ENCODE results near the gene SPATA9.

DNA sequence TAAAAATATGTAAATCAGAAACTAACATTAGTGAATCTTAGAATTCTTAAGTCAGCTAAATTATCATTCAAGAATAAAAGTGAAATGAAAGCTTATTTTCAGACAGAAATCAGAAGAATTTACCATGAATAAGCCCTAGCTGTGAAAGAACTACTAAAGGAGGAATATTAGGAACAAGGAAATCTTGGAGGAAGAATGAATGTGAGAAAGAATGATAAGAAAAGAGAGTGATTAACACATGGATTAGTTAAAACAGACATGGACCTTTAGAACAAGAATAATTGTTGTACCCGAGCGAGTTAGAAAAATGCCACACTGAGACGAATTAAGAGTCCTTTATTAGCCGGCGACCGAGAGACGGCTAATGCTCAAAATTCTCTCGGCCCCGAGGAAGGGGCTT is 24.3 kb upstream of the SPATA9 start:
- no peak for TF ChIP-seq CTCF (IDR thresholded peaks at IDR 0.05)
- TF ChIP-seq EZH2 (IDR thresholded peaks at IDR 0.05; ENCODE audit: borderline replicate concordance, insufficient read depth, low read depth, low read length, poor library complexity, severe bottlenecking) = no peak

Data from B cell (primary cell).